Measurements from ENCODE around the gene RFX2.

Gene RFX2

DNA sequence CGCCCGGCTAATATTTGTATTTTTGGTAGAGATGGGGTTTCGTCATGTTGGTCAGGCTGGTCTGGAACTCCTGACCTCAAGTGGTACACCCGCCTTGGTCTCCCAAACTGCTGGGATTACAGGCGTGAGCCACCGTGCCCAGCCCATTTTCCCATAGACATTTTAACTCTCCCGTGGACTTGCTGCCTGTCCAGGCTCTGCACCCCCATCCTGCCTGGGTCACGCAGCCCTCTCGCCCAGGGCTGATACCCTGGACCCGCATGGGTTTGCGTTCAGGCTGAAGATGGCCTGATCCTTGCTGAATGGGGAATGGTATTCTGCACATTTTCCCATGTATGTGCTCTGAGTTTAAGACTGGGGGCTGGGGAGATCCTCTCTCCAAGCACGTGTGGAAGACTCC lies 86.4 kb downstream of the RFX2 start:
- no peaks in the 10 kb centered on the region for H3K4me1 ChIP-seq (ENCODE audit: control insufficient read depth, insufficient read depth, low read length)

DNA sequence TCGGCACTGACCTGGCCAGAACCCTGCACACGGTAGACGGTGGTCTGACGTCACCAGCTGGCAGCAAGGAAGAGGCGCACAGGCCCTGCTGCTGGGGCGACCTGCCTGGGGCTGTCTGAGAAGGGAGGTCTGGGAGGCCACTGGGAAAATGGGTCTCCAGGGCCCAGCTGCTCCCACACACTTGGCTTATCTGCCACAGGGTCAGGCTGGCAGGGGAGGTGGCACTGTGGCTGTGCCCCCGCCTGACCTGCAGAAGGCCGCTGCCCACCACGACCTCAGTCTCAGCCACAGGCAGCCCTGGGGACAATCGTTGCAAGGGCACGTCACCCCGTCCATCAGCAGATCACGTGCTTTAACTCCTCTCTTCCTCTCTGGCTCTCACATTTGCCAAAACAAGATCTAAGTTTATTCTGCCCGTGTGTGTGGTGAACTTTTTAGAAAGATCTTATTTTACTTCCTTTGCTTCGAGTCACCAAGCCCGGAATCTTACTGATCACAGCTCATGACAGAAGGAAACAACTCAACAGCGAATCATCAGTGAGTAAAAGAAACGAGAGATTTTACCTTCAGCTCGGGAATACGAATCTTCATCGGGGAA lies 87.1 kb downstream of the RFX2 start:
- no peak for DNase-seq (ENCODE audit: low read depth, low spot score)
- no peaks in the 10 kb centered on the region for H3K27me3 ChIP-seq (ENCODE audit: control insufficient read depth, insufficient read depth, low read length)
- WGBS (ENCODE audit: insufficient coverage, insufficient read length): no CpG with 5 or more reads among the region's 21 CpGs
- no peak overlapping the region for H3K27ac ChIP-seq (ENCODE audit: low read length)
- peaks cover 2% of the 10 kb centered on the region; the same call in 1 of the 2 replicates for H3K4me1 ChIP-seq (ENCODE audit: control insufficient read depth, insufficient read depth, low read length)
- no peaks in the 10 kb centered on the region for H3K9me3 ChIP-seq (ENCODE audit: control insufficient read depth, insufficient read depth, low read length)
- no peak overlapping the region for H3K4me3 ChIP-seq (ENCODE audit: low read length)
- no peaks in the 10 kb centered on the region for H3K36me3 ChIP-seq (ENCODE audit: control insufficient read depth, insufficient read depth, low read length)

More for the DNA sequence above, 86.4 kb downstream of the RFX2 start:
- Histone ChIP-seq H3K9me3 (ENCODE audit: control insufficient read depth, insufficient read depth, low read length) (no peaks in the 10 kb centered on the region), H3K27ac (ENCODE audit: low read length) (no peak overlapping the region), H3K27me3 (ENCODE audit: control insufficient read depth, insufficient read depth, low read length) (no peaks in the 10 kb centered on the region), H3K4me3 (ENCODE audit: low read length) (no peak overlapping the region), H3K36me3 (ENCODE audit: control insufficient read depth, insufficient read depth, low read length) (no peaks in the 10 kb centered on the region)
- no peak for DNase-seq (ENCODE audit: low read depth, low spot score)
- WGBS (ENCODE audit: insufficient coverage, insufficient read length): no CpG with 5 or more reads among the region's 12 CpGs

DNA sequence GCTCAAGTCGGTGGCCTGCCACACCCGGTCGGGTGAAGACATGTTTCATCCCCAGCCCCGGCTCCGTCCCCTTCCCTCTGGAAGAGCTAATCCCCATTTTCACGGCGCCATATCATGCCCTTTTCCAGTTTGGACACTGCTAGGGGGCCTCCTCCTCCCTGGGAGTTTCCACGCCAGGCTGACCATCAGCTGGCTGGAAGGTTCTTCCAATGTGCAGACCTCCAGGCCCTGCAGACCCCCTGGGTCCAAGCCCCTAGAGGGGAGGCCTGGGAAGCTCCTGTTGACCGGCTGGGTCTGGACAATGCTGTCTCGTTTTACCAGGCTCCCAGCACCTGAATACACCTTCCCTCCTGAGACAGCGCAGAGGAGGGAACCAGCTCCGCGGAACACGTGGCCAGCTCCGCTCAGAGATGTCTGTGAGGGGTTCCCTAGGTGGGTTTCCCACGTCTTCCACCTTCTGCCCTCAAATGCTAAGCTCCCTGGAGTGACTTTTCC lies 87.7 kb downstream of the RFX2 start:
- no CpG with 5 or more reads among the region's 16 CpGs for WGBS (ENCODE audit: insufficient coverage, insufficient read length)
- Histone ChIP-seq H3K9me3 (ENCODE audit: control insufficient read depth, insufficient read depth, low read length) (no peaks in the 10 kb centered on the region), H3K36me3 (ENCODE audit: control insufficient read depth, insufficient read depth, low read length) (no peaks in the 10 kb centered on the region), H3K27me3 (ENCODE audit: control insufficient read depth, insufficient read depth, low read length) (no peaks in the 10 kb centered on the region), H3K27ac (ENCODE audit: low read length) (no peak overlapping the region), H3K4me1 (ENCODE audit: control insufficient read depth, insufficient read depth, low read length) (peaks cover 2% of the 10 kb centered on the region; the same call in 1 of the 2 replicates), H3K4me3 (ENCODE audit: low read length) (no peak overlapping the region)
- no peak for DNase-seq (ENCODE audit: low read depth, low spot score)

DNA sequence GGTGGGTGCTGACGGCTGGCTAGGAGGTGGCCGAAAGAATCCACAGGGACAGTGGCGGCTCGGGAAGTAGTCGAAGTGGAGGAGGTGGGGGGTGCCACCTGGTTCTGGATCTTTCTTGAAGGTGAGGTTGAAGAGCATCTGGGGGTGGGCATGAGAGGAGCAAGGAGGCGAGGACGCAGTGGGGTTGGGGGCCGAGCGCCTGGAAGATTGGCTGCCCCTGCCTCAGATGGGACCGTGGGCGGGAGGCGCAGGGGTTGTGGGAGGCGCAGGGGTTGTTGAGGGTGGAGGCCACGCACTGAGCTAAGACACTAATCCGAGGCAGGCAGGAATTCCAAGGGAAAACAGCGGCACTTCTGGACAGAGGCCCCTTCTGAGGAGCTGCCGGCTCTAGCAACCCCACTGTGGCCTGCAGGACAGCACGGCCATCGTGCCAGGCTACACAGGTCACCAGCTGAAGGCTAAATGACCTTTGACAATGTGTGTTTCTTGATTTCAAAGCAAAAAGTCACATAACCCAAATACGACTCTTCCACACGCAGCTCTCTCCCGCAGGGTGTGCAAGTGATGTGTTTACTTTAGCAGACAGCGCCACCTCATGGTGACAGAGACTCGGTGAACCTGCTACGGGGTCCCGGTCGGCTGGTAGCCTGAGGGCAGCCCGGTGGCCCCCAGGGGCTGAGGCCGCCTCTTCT lies 88.3 kb downstream of the RFX2 start:
- H3K36me3 ChIP-seq (ENCODE audit: control insufficient read depth, insufficient read depth, low read length): no peaks in the 10 kb centered on the region
- no CpG with 5 or more reads among the region's 29 CpGs for WGBS (ENCODE audit: insufficient coverage, insufficient read length)
- peak; percentile 89 for DNase-seq (ENCODE audit: low read depth, low spot score)
- H3K4me3 ChIP-seq (ENCODE audit: low read length): no peak overlapping the region
- peaks cover 2% of the 10 kb centered on the region; the same call in 1 of the 2 replicates for H3K4me1 ChIP-seq (ENCODE audit: control insufficient read depth, insufficient read depth, low read length)
- H3K27me3 ChIP-seq (ENCODE audit: control insufficient read depth, insufficient read depth, low read length): no peaks in the 10 kb centered on the region
- H3K27ac ChIP-seq (ENCODE audit: low read length): no peak overlapping the region
- H3K9me3 ChIP-seq (ENCODE audit: control insufficient read depth, insufficient read depth, low read length): no peaks in the 10 kb centered on the region

DNA sequence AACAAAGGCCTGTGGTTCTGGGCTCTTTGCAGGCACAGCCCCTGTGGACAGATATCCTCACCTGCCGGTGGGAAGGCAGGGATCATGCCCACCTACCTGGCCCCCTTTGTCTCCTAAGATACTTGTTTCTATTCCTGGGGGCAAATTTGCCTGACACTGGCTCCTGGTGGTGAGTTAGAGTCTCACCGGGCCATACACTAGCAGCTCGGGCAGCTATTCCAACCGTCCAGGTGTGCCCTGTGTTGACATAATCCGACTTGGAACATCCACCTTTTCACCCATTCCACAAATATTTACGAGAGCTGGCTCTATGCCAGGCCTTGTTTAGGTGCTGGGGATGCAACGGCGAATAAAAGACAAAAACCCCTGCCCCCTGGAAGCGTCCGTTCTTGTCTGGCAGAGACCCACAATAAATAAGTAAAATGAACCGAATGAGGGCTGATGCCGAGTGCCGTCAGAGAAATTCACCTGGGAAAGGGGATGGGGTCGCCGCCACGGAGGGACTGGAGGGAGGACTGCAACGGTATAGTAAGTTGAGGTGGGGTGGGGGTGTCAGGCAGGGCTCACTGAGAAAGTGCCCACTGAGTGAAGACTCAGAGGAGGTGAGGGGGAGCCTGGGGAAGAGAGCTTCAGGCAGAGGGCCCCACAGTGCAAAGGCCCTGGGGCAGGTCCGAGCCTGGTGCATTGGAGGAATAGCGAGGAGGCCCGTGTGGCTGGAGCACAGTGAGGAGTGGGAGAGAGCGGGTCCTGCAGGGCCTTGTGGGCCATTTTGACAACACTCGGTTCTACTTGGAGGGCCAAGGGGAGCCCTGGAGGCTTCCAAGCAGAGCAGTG lies 89.1 kb downstream of the RFX2 start:
- Histone ChIP-seq H3K4me1 (ENCODE audit: control insufficient read depth, insufficient read depth, low read length) (peaks cover 2% of the 10 kb centered on the region; the same call in 1 of the 2 replicates), H3K4me3 (ENCODE audit: low read length) (no peak overlapping the region), H3K36me3 (ENCODE audit: control insufficient read depth, insufficient read depth, low read length) (no peaks in the 10 kb centered on the region), H3K27ac (ENCODE audit: low read length) (no peak overlapping the region), H3K27me3 (ENCODE audit: control insufficient read depth, insufficient read depth, low read length) (no peaks in the 10 kb centered on the region; the same call in 1 of the 2 replicates), H3K9me3 (ENCODE audit: control insufficient read depth, insufficient read depth, low read length) (no peaks in the 10 kb centered on the region)
- DNase-seq (ENCODE audit: low read depth, low spot score): no peak
- WGBS (ENCODE audit: insufficient coverage, insufficient read length): no CpG with 5 or more reads among the region's 22 CpGs

DNA sequence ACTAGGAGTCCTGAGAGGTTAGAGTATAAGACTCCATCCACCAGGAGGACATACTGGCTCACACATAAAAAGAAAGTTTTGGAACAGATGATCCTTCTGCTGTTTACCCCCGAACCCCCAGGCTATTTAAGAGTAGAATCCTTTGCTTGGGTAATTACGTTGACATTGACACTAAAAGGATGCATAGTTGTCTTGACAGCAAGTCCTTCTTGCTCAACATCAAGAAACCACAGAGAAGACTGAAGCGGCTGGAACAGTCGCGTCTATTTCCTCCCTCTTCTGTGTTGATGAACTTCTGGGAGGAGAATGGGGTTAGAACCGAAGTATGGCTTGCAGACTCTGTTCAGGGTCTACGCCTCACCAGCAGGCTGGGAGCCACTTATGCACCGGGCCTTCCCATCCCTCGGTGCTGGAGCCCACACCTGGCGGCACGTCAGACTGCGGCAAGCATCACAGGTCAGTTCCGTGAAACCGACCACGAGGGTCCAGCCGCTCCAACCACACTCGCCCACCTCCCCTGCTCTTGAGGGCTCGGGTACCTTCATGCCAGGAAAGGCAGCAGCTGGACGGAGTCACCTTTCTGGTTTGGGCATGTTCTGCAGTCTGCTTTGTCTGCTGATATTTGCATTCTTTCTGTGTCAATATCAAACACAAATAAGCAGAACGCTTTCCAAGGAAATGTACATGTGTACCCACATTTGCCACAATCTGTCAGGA lies 90.0 kb downstream of the RFX2 start:
- H3K36me3 ChIP-seq (ENCODE audit: control insufficient read depth, insufficient read depth, low read length): no peaks in the 10 kb centered on the region
- H3K9me3 ChIP-seq (ENCODE audit: control insufficient read depth, insufficient read depth, low read length): no peaks in the 10 kb centered on the region
- H3K4me3 ChIP-seq (ENCODE audit: low read length): no peak overlapping the region
- no peak overlapping the region for H3K27ac ChIP-seq (ENCODE audit: low read length)
- no peak for DNase-seq (ENCODE audit: low read depth, low spot score)
- no CpG with 5 or more reads among the region's 20 CpGs for WGBS (ENCODE audit: insufficient coverage, insufficient read length)
- H3K4me1 ChIP-seq (ENCODE audit: control insufficient read depth, insufficient read depth, low read length): peaks cover 2% of the 10 kb centered on the region; the same call in 1 of the 2 replicates
- no peaks in the 10 kb centered on the region; the same call in 1 of the 2 replicates for H3K27me3 ChIP-seq (ENCODE audit: control insufficient read depth, insufficient read depth, low read length)

DNA sequence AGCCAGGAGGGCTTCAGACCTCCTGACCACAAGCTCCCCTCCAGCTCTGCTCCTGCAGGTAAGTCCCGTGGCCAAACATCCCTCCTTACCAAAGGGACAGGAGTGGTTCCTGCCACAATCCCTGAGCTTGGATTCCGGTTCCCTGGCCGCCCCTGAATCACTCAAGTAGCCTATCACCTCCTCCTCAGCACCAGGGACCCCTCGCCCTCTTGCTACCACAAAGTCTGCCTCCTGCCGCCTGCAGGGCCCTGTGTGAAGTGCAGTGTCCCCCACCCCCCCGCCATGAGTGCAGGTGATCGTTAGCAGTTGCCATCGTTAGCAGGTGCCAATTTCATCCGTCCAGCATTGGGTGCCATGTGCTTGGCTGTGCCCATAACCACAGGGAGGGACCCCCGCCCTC lies 91.5 kb downstream of the RFX2 start:
- no peaks in the 10 kb centered on the region for H3K9me3 ChIP-seq (ENCODE audit: control insufficient read depth, insufficient read depth, low read length)
- peaks cover 2% of the 10 kb centered on the region; the same call in 1 of the 2 replicates for H3K4me1 ChIP-seq (ENCODE audit: control insufficient read depth, insufficient read depth, low read length)
- no peak overlapping the region for H3K4me3 ChIP-seq (ENCODE audit: low read length)
- no peak for DNase-seq (ENCODE audit: low read depth, low spot score)
- no CpG with 5 or more reads among the region's 10 CpGs for WGBS (ENCODE audit: insufficient coverage, insufficient read length)
- H3K36me3 ChIP-seq (ENCODE audit: control insufficient read depth, insufficient read depth, low read length): no peaks in the 10 kb centered on the region
- H3K27ac ChIP-seq (ENCODE audit: low read length): no peak overlapping the region
- no peaks in the 10 kb centered on the region; the same call in 1 of the 2 replicates for H3K27me3 ChIP-seq (ENCODE audit: control insufficient read depth, insufficient read depth, low read length)

DNA sequence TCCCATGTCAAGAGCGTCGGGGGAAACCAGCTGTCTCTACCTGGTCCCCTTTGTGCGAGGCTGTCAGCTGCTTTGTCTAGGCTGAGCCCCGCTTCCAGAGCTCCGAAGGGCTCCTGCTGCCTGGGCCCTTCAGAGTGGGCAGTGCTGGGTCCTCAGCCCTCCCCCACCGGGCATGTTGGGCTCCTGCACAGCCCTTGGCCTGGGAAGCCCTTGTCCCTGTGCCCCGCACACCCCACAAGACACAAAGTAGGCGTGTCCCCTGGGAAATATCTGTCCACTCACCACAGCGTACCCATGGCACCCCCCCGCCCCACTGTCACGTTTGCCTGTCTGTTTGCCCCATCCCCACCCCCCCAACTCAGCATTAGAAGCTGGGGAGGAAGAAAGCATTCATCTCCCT lies 92.7 kb downstream of the RFX2 start:
- H3K4me1 ChIP-seq (ENCODE audit: control insufficient read depth, insufficient read depth, low read length): peaks cover 2% of the 10 kb centered on the region; the same call in 1 of the 2 replicates
- H3K27me3 ChIP-seq (ENCODE audit: control insufficient read depth, insufficient read depth, low read length): no peaks in the 10 kb centered on the region; the same call in 1 of the 2 replicates

DNA sequence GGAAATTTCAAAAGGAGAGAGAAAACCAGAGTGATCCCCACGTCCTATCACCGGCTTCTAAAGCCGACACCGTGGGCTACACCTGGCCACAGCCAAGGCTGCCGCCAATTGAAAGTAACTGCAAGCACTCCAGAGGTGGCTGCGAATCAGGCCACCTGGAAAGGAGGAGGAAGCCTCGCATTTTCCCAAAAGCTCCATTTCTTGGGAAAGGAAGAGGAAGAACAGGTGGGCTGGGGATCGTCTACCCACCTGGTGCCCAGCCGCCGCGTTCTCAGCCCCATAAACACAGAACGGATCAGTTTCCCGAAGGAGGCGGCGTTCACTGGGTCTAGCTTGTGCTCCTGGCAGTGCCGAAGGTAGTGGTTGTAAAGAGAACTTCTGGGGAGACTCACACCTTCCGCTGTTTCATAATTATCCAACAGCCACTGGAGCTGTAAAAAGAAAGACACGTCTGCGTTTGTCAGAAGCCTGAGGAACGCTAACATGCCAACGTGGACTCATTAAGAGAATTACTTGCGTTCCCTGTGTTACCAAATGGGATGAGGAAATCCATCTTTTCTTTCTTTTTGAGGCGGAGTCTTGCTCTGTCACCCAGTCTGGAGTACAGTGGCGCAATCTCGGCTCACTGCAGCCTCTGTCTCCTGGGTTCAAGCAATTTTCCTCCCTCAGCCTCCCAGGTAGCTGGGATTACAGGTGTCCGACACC lies 94.3 kb downstream of the RFX2 start:
- H3K4me1 ChIP-seq (ENCODE audit: control insufficient read depth, insufficient read depth, low read length): peaks cover 2% of the 10 kb centered on the region; the same call in 1 of the 2 replicates
- DNase-seq (ENCODE audit: low read depth, low spot score): no peak
- H3K27me3 ChIP-seq (ENCODE audit: control insufficient read depth, insufficient read depth, low read length): no peaks in the 10 kb centered on the region; the same call in 1 of the 2 replicates
- H3K4me3 ChIP-seq (ENCODE audit: low read length): no peak overlapping the region
- H3K27ac ChIP-seq (ENCODE audit: low read length): no peak overlapping the region
- H3K36me3 ChIP-seq (ENCODE audit: control insufficient read depth, insufficient read depth, low read length): no peaks in the 10 kb centered on the region
- WGBS (ENCODE audit: insufficient coverage, insufficient read length): no CpG with 5 or more reads among the region's 26 CpGs
- no peaks in the 10 kb centered on the region for H3K9me3 ChIP-seq (ENCODE audit: control insufficient read depth, insufficient read depth, low read length)

More for the DNA sequence above, 92.7 kb downstream of the RFX2 start:
- Histone ChIP-seq H3K9me3 (ENCODE audit: control insufficient read depth, insufficient read depth, low read length) (no peaks in the 10 kb centered on the region), H3K4me3 (ENCODE audit: low read length) (no peak overlapping the region), H3K36me3 (ENCODE audit: control insufficient read depth, insufficient read depth, low read length) (no peaks in the 10 kb centered on the region), H3K27ac (ENCODE audit: low read length) (no peak overlapping the region)
- no CpG with 5 or more reads among the region's 11 CpGs for WGBS (ENCODE audit: insufficient coverage, insufficient read length)
- DNase-seq (ENCODE audit: low read depth, low spot score): no peak
